ENCODE data around the gene IMPA2.
"Not testable (repeated sequence)": the region's sequence is repeated elsewhere in the genome, so short reads cannot be mapped to it uniquely, and the experiment has no call there.

GRCh38 chr18:12077994-12078393 is 96.7 kb downstream of the IMPA2 start:
- TF ChIP-seq POLR2A (IDR thresholded peaks at IDR 0.05; ENCODE audit: low read length); GATA1 (IDR thresholded peaks at IDR 0.05; ENCODE audit: low read depth, low read length): not testable (repeated sequence)
